Measurements from ENCODE around the gene KCNIP2.

- TF ChIP-seq CTCF (IDR thresholded peaks at IDR 0.05) (no peak), POLR2A (IDR thresholded peaks at IDR 0.05) (no peak)
Measured at GRCh38 chr10:101867931-101868330, 24.3 kb upstream of the KCNIP2 start.
